GM12878 (cell line): Measurements from ENCODE around the gene MELTF. TPM values are rescaled to one million over a fixed set of nuclear protein-coding genes. Genes with fewer than 3 reads are reported as not detected.

Experiments used
- ATAC-seq: fragments of 200-7000 bp; cut with Tn5 transposase; 3 replicates; pipeline ENCODE4 v1.9.1; 2020; ENCODE audit warnings: mild to moderate bottlenecking, moderate library complexity
- Bru-seq: library from RNA; stranded (reverse); fragments of 400-500 nt; gene quantifications from one replicate; lab custom pipeline; 2021; lab: Mats Ljungman, UMichigan
- BruChase-seq, 2 experiments: library from RNA; stranded (reverse); fragments of 400-500 nt; gene quantifications; one replicate each; lab custom pipeline; 2021; lab: Mats Ljungman, UMichigan
- BruUV-seq: library from RNA; stranded (reverse); fragments of 400-500 nt; replicated peaks from 2 replicates; lab custom pipeline; 2021; lab: Mats Ljungman, UMichigan
- CTCF ChIA-PET: fragments of 300-600 bp; sonication (Branson Sonifier 250); formaldehyde crosslinking; extraction: SDS; loops from one replicate; lab custom pipeline; 2021; ENCODE audit warnings: inconsistent platforms; lab: Yijun Ruan, JAX
- POLR2A ChIA-PET: fragments of 350-600 bp; formaldehyde crosslinking; extraction: SDS; loops from one replicate; lab custom pipeline; 2021; ENCODE audit warnings: inconsistent platforms; lab: Charles Lee
- RAD21 ChIA-PET: fragments of 300-600 bp; sonication (Branson Sonifier 250); formaldehyde crosslinking; loops from one replicate; lab custom pipeline; 2023; ENCODE audit warnings: antibody characterized with exemption; ENCODE audit not compliant: unreplicated experiment; lab: Charles Lee
- SMC1A ChIA-PET: fragments of 300-600 bp; sonication (Branson Sonifier 250); formaldehyde crosslinking; loops from one replicate; lab custom pipeline; 2023; ENCODE audit not compliant: unreplicated experiment, uncharacterized antibody; lab: Charles Lee
- DNase-seq: peaks from one replicate; pipeline ENCODE4 v3.0.0-alpha.2; 2011; ENCODE audit warnings: low read depth, low spot score
- FAIRE-seq: peaks from 3 replicates; lab custom pipeline; 2011; peaks lifted over from hg19 to GRCh38; lab: Jason Lieb, UNC
- H2AFZ ChIP-seq: 2 replicates; pipeline ENCODE4 v1.6.0; 2011; ENCODE audit warnings: low read depth, low read length, control low read depth; ENCODE audit not compliant: control insufficient read depth
- H3K27ac ChIP-seq: 2 replicates; pipeline ENCODE4 v1.5.1; 2011; ENCODE audit warnings: control low read depth; ENCODE audit not compliant: control insufficient read depth, insufficient read depth
- H3K27me3 ChIP-seq, 2 experiments: replicated peaks in 1 of 2; 2 replicates each; pipeline versions ENCODE4 v1.6.0 to v1.6.1; 2011; ENCODE audit warnings: low read length in 1 of 2; ENCODE audit not compliant: control insufficient read depth in 2 of 2, insufficient read depth in 2 of 2
- H3K36me3 ChIP-seq, 2 experiments: 2 replicates each; pipeline ENCODE4 v1.5.1; 2011; ENCODE audit warnings: low read length in 1 of 2; ENCODE audit not compliant: control insufficient read depth in 2 of 2, insufficient read depth in 2 of 2
- H3K4me1 ChIP-seq: 2 replicates; pipeline ENCODE4 v1.6.1; 2011; ENCODE audit warnings: mild to moderate bottlenecking, low read length, moderate library complexity, mixed read lengths; ENCODE audit not compliant: control insufficient read depth, insufficient read depth
- H3K4me2 ChIP-seq: 2 replicates; pipeline ENCODE4 v1.6.0; 2011; ENCODE audit warnings: control low read depth; ENCODE audit not compliant: control insufficient read depth, insufficient read depth
- H3K4me3 ChIP-seq: fragments of 200-600 bp; sonication (generic); 2 replicates; pipeline ENCODE4 v1.5.1; 2016
- H3K79me2 ChIP-seq: 2 replicates; pipeline ENCODE4 v1.6.0; 2011; ENCODE audit warnings: low read length; ENCODE audit not compliant: control insufficient read depth, insufficient read depth
- H3K9ac ChIP-seq: 2 replicates; pipeline ENCODE4 v1.8.0; 2011; ENCODE audit warnings: low read length, control low read depth, mixed read lengths; ENCODE audit not compliant: control insufficient read depth, insufficient read depth
- H3K9me3 ChIP-seq: replicated peaks from 3 replicates; pipeline ENCODE4 v1.5.1; 2011; ENCODE audit warnings: mild to moderate bottlenecking, low read length; ENCODE audit not compliant: control insufficient read depth, insufficient read depth
- H4K20me1 ChIP-seq: 2 replicates; pipeline ENCODE4 v1.6.0; 2011; ENCODE audit not compliant: control insufficient read depth, insufficient read depth
- BHLHE40 ChIP-seq, 2 experiments: fragments of 450-650 bp in 1 of 2; IDR thresholded peaks; 2 replicates each; pipeline ENCODE4 v1.6.1; 2011 to 2017; ENCODE audit warnings: low read depth in 2 of 2, borderline replicate concordance in 1 of 2, improper control_type of control experiment in 1 of 2, low read length in 1 of 2, mild to moderate bottlenecking in 1 of 2
- IRF4 ChIP-seq: IDR thresholded peaks from 2 replicates; pipeline ENCODE4 v1.6.1; 2011; ENCODE audit warnings: low read depth, low read length
- MAX ChIP-seq: IDR thresholded peaks from 2 replicates; pipeline ENCODE4 v1.6.1; 2012; ENCODE audit warnings: low read depth, low read length, improper control_type of control experiment
- NFIC ChIP-seq: IDR thresholded peaks from 2 replicates; pipeline ENCODE4 v1.6.1; 2012; ENCODE audit warnings: low read depth, mild to moderate bottlenecking, inconsistent platforms, low read length, moderate library complexity
- PAX8 ChIP-seq: fragments of 450-650 bp; IDR thresholded peaks from 2 replicates; pipeline ENCODE4 v1.6.1; 2017; ENCODE audit warnings: mild to moderate bottlenecking, moderate library complexity
- WRNIP1 ChIP-seq: IDR thresholded peaks from 2 replicates; pipeline ENCODE4 v1.6.1; 2011; ENCODE audit warnings: low read depth, low read length, improper control_type of control experiment, borderline replicate concordance
- WGBS: methylation state at CpG from one replicate; pipeline ENCODE4 v1.1.6; 2016; ENCODE audit warnings: low lambda C conversion rate; ENCODE audit not compliant: insufficient replicate concordance, insufficient coverage; ENCODE audit errors: missing lambda C conversion rate; 5-methylcytosine and 5-hydroxymethylcytosine counted together
- in situ Hi-C: fragments of 300-500 bp; cut with MboI; formaldehyde crosslinking; loops from 9 replicates; pipeline ENCODE4 v1.14.3; 2018; ENCODE audit warnings: mixed read lengths
- intact Hi-C: fragments of 100-400 bp; cut with micrococcal nuclease; formaldehyde crosslinking; loops from one replicate; pipeline ENCODE4 v1.14.2; 2022; ENCODE audit not compliant: unreplicated experiment
- long read RNA-seq, 2 experiments: library from polyadenylated mRNA; unstranded; transcript quantifications; one replicate each; pipeline ENCODE4 v2.0.0, GENCODE V29; 2019 to 2020
- polyA minus RNA-seq, 3 experiments: library from RNA; depleted of rRNA, polyadenylated mRNA; stranded (reverse); fragments of >200 nt; gene quantifications; 2 replicates each; pipeline ENCODE4 v1.2.3, GENCODE V29; 2011
- polyA plus RNA-seq, 11 experiments: library from polyadenylated mRNA; depleted of rRNA in 4 of 11; unstranded in 6 of 11; stranded (reverse) in 5 of 11; fragments of >200 nt; fragmentation: Nextera tagmentation in 4 of 11; fragmentation: Illumina TruSeq in 1 of 11; extraction: Ambion mirVana in 4 of 11; extraction: Trizol in 1 of 11; gene quantifications; 1 replicate in 1 of 11; 2 replicates in 10 of 11; pipeline versions ENCODE4 v1.2.1 to v1.2.3, GENCODE V29; 2011 to 2016; ENCODE audit warnings: inconsistent platforms in 2 of 11, missing spikeins in 2 of 11, low read depth in 1 of 11
- total RNA-seq, 4 experiments: library from RNA; depleted of rRNA in 3 of 4; stranded (reverse); fragments of >200 nt in 3 of 4; fragmentation: Illumina TruSeq in 1 of 4; extraction: Trizol in 1 of 4; gene quantifications; 2 replicates each; pipeline versions ENCODE4 v1.2.1 to v1.2.3, GENCODE V29; 2013 to 2021
- TF ChIP-seq, protein P1 (sequence below): IDR thresholded peaks from 2 replicates; pipeline ENCODE4 v1.6.1; 2012; ENCODE audit warnings: low read depth, low read length, improper control_type of control experiment
- TF ChIP-seq, protein P2 (sequence below): IDR thresholded peaks from 2 replicates; pipeline ENCODE4 v1.6.1; 2012; ENCODE audit warnings: low read length, inconsistent platforms
- TF ChIP-seq, protein P3 (sequence below): fragments of 450-650 bp; IDR thresholded peaks from 2 replicates; pipeline ENCODE4 v1.6.1; 2014; ENCODE audit warnings: mild to moderate bottlenecking

The MELTF gene
- total RNA-seq (2013; cell fraction: nucleolus; rRNA removed), result 140 and 164 TPM in 2 replicates
- total RNA-seq (2014; rRNA removed), result 23.8 and 26.9 TPM in 2 replicates
- 13.9 and 14.1 TPM in 2 replicates for total RNA-seq (2014; rRNA removed; fragmentation: Illumina TruSeq; extraction: Trizol)
- 44.3 and 49.1 TPM in 2 replicates for total RNA-seq (2021)
- polyA plus RNA-seq (2011; ENCODE audit: low read depth), result 23.1 TPM
- 4.0 and 6.7 TPM in 2 replicates for polyA plus RNA-seq (2011; rRNA removed)
- 6.0 and 9.0 TPM in 2 replicates for polyA plus RNA-seq (2011; cell fraction: cytosol; rRNA removed)
- 47.3 and 52.4 TPM in 2 replicates for polyA plus RNA-seq (2011; cell fraction: nucleus; rRNA removed)
- polyA plus RNA-seq (2012), result 17.8 and 24.6 TPM in 2 replicates
- 5.0 and 10.4 TPM in 2 replicates for polyA plus RNA-seq (2014; fragmentation: Illumina TruSeq; extraction: Trizol)
- 1 to 10 TPM in 1 of 2 experiments, under 1 TPM in 1; 0.55 to 1.3 TPM for polyA plus RNA-seq (2014; fragmentation: Nextera tagmentation; extraction: Ambion mirVana)
- 31.8 and 40.1 TPM in 2 replicates for polyA plus RNA-seq (2014; rRNA removed)
- polyA plus RNA-seq (2016; fragmentation: Nextera tagmentation; extraction: Ambion mirVana), result 10 to 100 TPM in 1 of 2 experiments, 1 to 10 TPM in 1; 9.4 to 11.8 TPM
- 7.5 and 12.0 TPM in 2 replicates for polyA minus RNA-seq (2011; rRNA and poly(A)+ RNA removed)
- polyA minus RNA-seq (2011; cell fraction: cytosol; rRNA and poly(A)+ RNA removed), result 5.2 and 6.5 TPM in 2 replicates
- polyA minus RNA-seq (2011; cell fraction: nucleus; rRNA and poly(A)+ RNA removed), result 13.3 and 24.5 TPM in 2 replicates
- Bru-seq, nascent RNA, result percentile 78 among the genes with signal in this experiment
- percentile 81 among the genes with signal in this experiment for BruChase-seq, experiment 1, labeled RNA remaining after a 6-hour chase
- BruChase-seq, experiment 2, labeled RNA remaining after a 2-hour chase, result percentile 75 among the genes with signal in this experiment
- long read RNA-seq, experiment 1, partial matches to known transcripts, result 0 of 2 reads
- long read RNA-seq, experiment 1, other reads (novel, unspliced or antisense), result 0 of 2 reads
- long read RNA-seq, experiment 2, result 0 reads

GRCh38 chr3:197029511-197030167 is at the start of gene MELTF:
TSS of gene MELTF (minus strand) at chr3:197029817. CDS start at chr3:197029702, 115 bp downstream.
- Histone ChIP-seq H3K36me3 (peaks cover 0 to 19% of the 10 kb centered on the region in 2 experiments; a peak in 3 of 4 replicates), H3K79me2 (peaks cover 19% of the 10 kb centered on the region), H2AFZ (peak within 1 kb of the TSS; percentile 89), H3K27ac (peak within 1 kb of the TSS; percentile 83), H4K20me1 (no peaks in the 10 kb centered on the region), H3K4me3 (peak within 1 kb of the TSS; percentile 93), H3K9me3 (no peaks in the 10 kb centered on the region), H3K4me1 (no peaks in the 10 kb centered on the region; the same call in 1 of the 2 replicates), H3K4me2 (peak within 1 kb of the TSS; percentile 89), H3K27me3 (no peaks in the 10 kb centered on the region), H3K9ac (peak within 1 kb of the TSS; percentile 85)
- DNase-seq, result no peak
- SMC1A ChIA-PET, result interaction anchor here (0.8 to 4.8 kb wide), 10 partner anchors 15 to 484 kb away, joined by 3 to 33 read pairs (median 4); no protein-coding TSS in a partner anchor
- BruUV-seq, result no TSS peak
- POLR2A ChIA-PET, result interaction anchor here (0.6 to 1.6 kb wide), 9 partner anchors 22 to 440 kb away, joined by 3 to 11 read pairs (median 3); partner anchors contain the start of genes NCBP2 and PAK2
- FAIRE-seq, result no peak
- in situ Hi-C loops, result no loop called here
- intact Hi-C loops, result loop anchor here (1.0 to 2.0 kb wide), 2 partner anchors 26 to 51 kb away; no protein-coding TSS in a partner anchor
- RAD21 ChIA-PET, result interaction anchor here (0.6 to 3.9 kb wide), 12 partner anchors 8 to 472 kb away, joined by 3 to 48 read pairs (median 4); no protein-coding TSS in a partner anchor
- CTCF ChIA-PET, result interaction anchor here (0.6 to 4.4 kb wide), 29 partner anchors 7 to 683 kb away, joined by 3 to 54 read pairs (median 4); partner anchors contain the start of gene PIGZ
- WGBS, result 5% methylated on average over 25 of the region's 60 CpGs
- peak; percentile 88 for ATAC-seq
- TF ChIP-seq IRF4 (no peak), NFIC (no peak), MAX (peak; percentile 54), PAX8 (no peak), BHLHE40 (IDR thresholded peaks at IDR 0.05; ENCODE audit: borderline replicate concordance in 1 of 2, low read depth in 2 of 2, low read length in 1 of 2) (peak; percentile 39 to 61; a peak in 3 of 4 replicates), WRNIP1 (no peak)
- TF ChIP-seq, protein P1, sequence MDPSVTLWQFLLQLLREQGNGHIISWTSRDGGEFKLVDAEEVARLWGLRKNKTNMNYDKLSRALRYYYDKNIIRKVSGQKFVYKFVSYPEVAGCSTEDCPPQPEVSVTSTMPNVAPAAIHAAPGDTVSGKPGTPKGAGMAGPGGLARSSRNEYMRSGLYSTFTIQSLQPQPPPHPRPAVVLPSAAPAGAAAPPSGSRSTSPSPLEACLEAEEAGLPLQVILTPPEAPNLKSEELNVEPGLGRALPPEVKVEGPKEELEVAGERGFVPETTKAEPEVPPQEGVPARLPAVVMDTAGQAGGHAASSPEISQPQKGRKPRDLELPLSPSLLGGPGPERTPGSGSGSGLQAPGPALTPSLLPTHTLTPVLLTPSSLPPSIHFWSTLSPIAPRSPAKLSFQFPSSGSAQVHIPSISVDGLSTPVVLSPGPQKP, result no peak
- TF ChIP-seq, protein P2, sequence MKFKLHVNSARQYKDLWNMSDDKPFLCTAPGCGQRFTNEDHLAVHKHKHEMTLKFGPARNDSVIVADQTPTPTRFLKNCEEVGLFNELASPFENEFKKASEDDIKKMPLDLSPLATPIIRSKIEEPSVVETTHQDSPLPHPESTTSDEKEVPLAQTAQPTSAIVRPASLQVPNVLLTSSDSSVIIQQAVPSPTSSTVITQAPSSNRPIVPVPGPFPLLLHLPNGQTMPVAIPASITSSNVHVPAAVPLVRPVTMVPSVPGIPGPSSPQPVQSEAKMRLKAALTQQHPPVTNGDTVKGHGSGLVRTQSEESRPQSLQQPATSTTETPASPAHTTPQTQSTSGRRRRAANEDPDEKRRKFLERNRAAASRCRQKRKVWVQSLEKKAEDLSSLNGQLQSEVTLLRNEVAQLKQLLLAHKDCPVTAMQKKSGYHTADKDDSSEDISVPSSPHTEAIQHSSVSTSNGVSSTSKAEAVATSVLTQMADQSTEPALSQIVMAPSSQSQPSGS, result no peak
- TF ChIP-seq, protein P3, sequence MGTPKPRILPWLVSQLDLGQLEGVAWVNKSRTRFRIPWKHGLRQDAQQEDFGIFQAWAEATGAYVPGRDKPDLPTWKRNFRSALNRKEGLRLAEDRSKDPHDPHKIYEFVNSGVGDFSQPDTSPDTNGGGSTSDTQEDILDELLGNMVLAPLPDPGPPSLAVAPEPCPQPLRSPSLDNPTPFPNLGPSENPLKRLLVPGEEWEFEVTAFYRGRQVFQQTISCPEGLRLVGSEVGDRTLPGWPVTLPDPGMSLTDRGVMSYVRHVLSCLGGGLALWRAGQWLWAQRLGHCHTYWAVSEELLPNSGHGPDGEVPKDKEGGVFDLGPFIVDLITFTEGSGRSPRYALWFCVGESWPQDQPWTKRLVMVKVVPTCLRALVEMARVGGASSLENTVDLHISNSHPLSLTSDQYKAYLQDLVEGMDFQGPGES, result no peak
